Measurements from ENCODE around the gene CHAC1. TPM values are rescaled to one million over a fixed set of nuclear protein-coding genes. Genes with fewer than 3 reads are reported as not detected.

The CHAC1 gene
- polyA plus RNA-seq, 3 donors, result 0.15 TPM; not detected in 2

DNA sequence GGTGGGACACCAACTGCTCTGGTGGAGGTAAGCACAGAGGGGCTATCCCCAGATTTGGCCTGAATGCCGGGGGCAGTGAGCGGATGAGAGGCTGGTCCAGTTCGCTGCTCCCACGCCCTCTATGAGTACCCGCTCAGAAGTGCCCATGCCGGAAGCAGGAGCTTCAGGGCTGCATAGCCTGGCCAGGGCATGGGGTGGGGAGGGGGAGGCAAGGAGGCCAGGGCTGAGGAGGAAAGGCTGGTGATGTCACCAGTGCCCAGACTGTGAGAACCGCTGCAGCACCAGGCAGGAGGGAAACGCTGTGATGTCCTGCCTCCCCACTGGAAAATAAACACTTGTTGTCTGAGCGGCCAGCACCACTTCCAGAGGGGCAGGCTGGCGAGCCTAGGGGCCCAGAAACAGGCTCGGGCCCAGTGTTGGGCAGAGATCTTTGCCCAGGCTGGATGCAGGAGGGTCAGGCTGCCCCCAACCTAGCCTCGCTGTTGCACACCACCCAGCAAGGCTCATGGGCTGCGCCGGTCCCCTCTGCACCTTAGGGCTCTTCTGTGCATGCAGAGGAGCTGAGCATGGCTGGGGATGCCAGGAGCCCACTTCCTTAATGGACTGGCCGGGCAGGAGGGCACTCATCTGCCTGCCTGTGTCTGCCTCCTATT, 35.0 kb upstream of the CHAC1 start:
- TF ChIP-seq, protein P1, sequence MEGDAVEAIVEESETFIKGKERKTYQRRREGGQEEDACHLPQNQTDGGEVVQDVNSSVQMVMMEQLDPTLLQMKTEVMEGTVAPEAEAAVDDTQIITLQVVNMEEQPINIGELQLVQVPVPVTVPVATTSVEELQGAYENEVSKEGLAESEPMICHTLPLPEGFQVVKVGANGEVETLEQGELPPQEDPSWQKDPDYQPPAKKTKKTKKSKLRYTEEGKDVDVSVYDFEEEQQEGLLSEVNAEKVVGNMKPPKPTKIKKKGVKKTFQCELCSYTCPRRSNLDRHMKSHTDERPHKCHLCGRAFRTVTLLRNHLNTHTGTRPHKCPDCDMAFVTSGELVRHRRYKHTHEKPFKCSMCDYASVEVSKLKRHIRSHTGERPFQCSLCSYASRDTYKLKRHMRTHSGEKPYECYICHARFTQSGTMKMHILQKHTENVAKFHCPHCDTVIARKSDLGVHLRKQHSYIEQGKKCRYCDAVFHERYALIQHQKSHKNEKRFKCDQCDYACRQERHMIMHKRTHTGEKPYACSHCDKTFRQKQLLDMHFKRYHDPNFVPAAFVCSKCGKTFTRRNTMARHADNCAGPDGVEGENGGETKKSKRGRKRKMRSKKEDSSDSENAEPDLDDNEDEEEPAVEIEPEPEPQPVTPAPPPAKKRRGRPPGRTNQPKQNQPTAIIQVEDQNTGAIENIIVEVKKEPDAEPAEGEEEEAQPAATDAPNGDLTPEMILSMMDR (IDR thresholded peaks at IDR 0.05), result no peak
- DNase-seq, result no peak
- no peaks in the 10 kb centered on the region for H3K9me3 ChIP-seq (replicated peaks in 1 of 2; ENCODE audit: control insufficient read depth in 1 of 2, insufficient read depth in 1 of 2, low read length in 2 of 2)

GRCh38 chr15:40918799-40919392, 34.4 kb upstream of the CHAC1 start:
- Histone ChIP-seq H3K27ac (ENCODE audit: low read depth in 1 of 2, low read length in 2 of 2) (no peak overlapping the region), H3K4me2 (replicated peaks; ENCODE audit: extremely low read depth, low read length, poor library complexity, severe bottlenecking) (no peak overlapping the region), H3K36me3 (replicated peaks in 1 of 2; ENCODE audit: control insufficient read depth in 1 of 2, insufficient read depth in 2 of 2, low read length in 2 of 2) (no peaks in the 10 kb centered on the region), H3K27me3 (ENCODE audit: control insufficient read depth in 2 of 2, insufficient read depth in 2 of 2, low read length in 2 of 2) (peaks cover 0 to 12% of the 10 kb centered on the region in 2 donors), H3K4me3 (replicated peaks in 1 of 3; ENCODE audit: low read depth in 2 of 3, low read length in 3 of 3) (no peak overlapping the region), H4K20me1 (ENCODE audit: insufficient read depth, low read length) (no peaks in the 10 kb centered on the region), H2AFZ (ENCODE audit: insufficient read depth, low read depth, low read length, poor library complexity, severe bottlenecking) (no peak overlapping the region), H3K79me2 (ENCODE audit: insufficient read depth, low read length) (no peaks in the 10 kb centered on the region), H3K4me1 (ENCODE audit: control insufficient read depth in 1 of 2, insufficient read depth in 2 of 2, low read length in 2 of 2) (no peaks in the 10 kb centered on the region), H3K9ac (ENCODE audit: insufficient read depth, low read length, poor library complexity, severe bottlenecking) (no peak overlapping the region), H3K9me3 (replicated peaks in 1 of 2; ENCODE audit: control insufficient read depth in 1 of 2, insufficient read depth in 1 of 2, low read length in 2 of 2) (no peaks in the 10 kb centered on the region)
- H3K27ac Mint-ChIP-seq, result no peak overlapping the region
- 97% methylated on average over 15 of the region's 19 CpGs for WGBS (ENCODE audit: insufficient coverage)
- TF ChIP-seq, protein P1 (IDR thresholded peaks at IDR 0.05), result no peak
- intact Hi-C loops (cut with micrococcal nuclease), result no loop called here
- no peaks in the 10 kb centered on the region for H3K4me1 Mint-ChIP-seq
- no peaks in the 10 kb centered on the region for H3K36me3 Mint-ChIP-seq
- no peak for DNase-seq
- H3K4me3 Mint-ChIP-seq, result no peak overlapping the region
- H3K9me3 Mint-ChIP-seq, result peaks cover 0 to under 1% (median 0%) of the 10 kb centered on the region in 7 donors
- peaks cover 5 to 17% (median 16%) of the 10 kb centered on the region in 3 donors for H3K27me3 Mint-ChIP-seq (ENCODE audit: low read depth in 3 of 3)

More for the DNA sequence above, 35.0 kb upstream of the CHAC1 start:
- no peak overlapping the region for H2AFZ ChIP-seq (ENCODE audit: insufficient read depth, low read depth, low read length, poor library complexity, severe bottlenecking)
- Mint-ChIP-seq H3K36me3 (no peaks in the 10 kb centered on the region), H3K4me1 (no peaks in the 10 kb centered on the region), H3K9me3 (peaks cover 0 to 2% (median 0%) of the 10 kb centered on the region in 7 donors), H3K4me3 (no peak overlapping the region), H3K27me3 (ENCODE audit: low read depth in 3 of 3) (peaks cover 3 to 14% (median 12%) of the 10 kb centered on the region in 3 donors), H3K27ac (no peak overlapping the region)
- no peak overlapping the region for H3K4me3 ChIP-seq (replicated peaks in 1 of 3; ENCODE audit: low read depth in 2 of 3, low read length in 3 of 3)
- peaks cover 0 to 6% of the 10 kb centered on the region in 2 donors for H3K27me3 ChIP-seq (ENCODE audit: control insufficient read depth in 2 of 2, insufficient read depth in 2 of 2, low read length in 2 of 2)
- no peak overlapping the region for H3K27ac ChIP-seq (ENCODE audit: low read depth in 1 of 2, low read length in 2 of 2)
- no peaks in the 10 kb centered on the region for H3K79me2 ChIP-seq (ENCODE audit: insufficient read depth, low read length)
- H3K4me2 ChIP-seq (replicated peaks; ENCODE audit: extremely low read depth, low read length, poor library complexity, severe bottlenecking), result no peak overlapping the region
- H3K4me1 ChIP-seq (ENCODE audit: control insufficient read depth in 1 of 2, insufficient read depth in 2 of 2, low read length in 2 of 2), result no peaks in the 10 kb centered on the region
- WGBS (ENCODE audit: insufficient coverage), result 89% methylated on average over 15 of the region's 15 CpGs
- H4K20me1 ChIP-seq (ENCODE audit: insufficient read depth, low read length), result no peaks in the 10 kb centered on the region
- no peaks in the 10 kb centered on the region for H3K36me3 ChIP-seq (replicated peaks in 1 of 2; ENCODE audit: control insufficient read depth in 1 of 2, insufficient read depth in 2 of 2, low read length in 2 of 2)
- H3K9ac ChIP-seq (ENCODE audit: insufficient read depth, low read length, poor library complexity, severe bottlenecking), result no peak overlapping the region
- intact Hi-C loops (cut with micrococcal nuclease), result no loop called here
